Stomach smooth muscle (tissue), 2 donors: ENCODE measurements around the gene MMS22L.

Experiments
- H3K27ac ChIP-seq: one replicate; pipeline ENCODE4 v1.7.0; 2013; ENCODE audit warnings: mild to moderate bottlenecking, low read length, inconsistent platforms
- H3K27me3 ChIP-seq, 2 donors: one replicate each; pipeline ENCODE4 v1.7.0; 2013; ENCODE audit warnings: low read length in 2 of 2; ENCODE audit not compliant: insufficient read depth in 2 of 2, control insufficient read depth in 1 of 2
- H3K36me3 ChIP-seq, 2 donors: one replicate each; pipeline ENCODE4 v1.7.0; 2013; ENCODE audit warnings: low read length in 2 of 2; ENCODE audit not compliant: control insufficient read depth in 2 of 2, insufficient read depth in 2 of 2
- H3K4me1 ChIP-seq: one replicate; pipeline ENCODE4 v1.7.0; 2013; ENCODE audit warnings: low read length; ENCODE audit not compliant: control insufficient read depth, insufficient read depth
- H3K4me3 ChIP-seq, 2 donors: one replicate each; pipeline ENCODE4 v1.7.0; 2013; ENCODE audit warnings: low read length in 2 of 2
- H3K9ac ChIP-seq, 2 donors: one replicate each; pipeline ENCODE4 v1.7.0; 2013; ENCODE audit warnings: low read length in 2 of 2, mild to moderate bottlenecking in 1 of 2
- H3K9me3 ChIP-seq, 2 donors: one replicate each; pipeline ENCODE4 v1.7.0; 2013; ENCODE audit warnings: low read length in 2 of 2; ENCODE audit not compliant: control insufficient read depth in 2 of 2
- donor health status: healthy.
- donor health status: Pancreatic carcinoma.

Gene MMS22L

DNA sequence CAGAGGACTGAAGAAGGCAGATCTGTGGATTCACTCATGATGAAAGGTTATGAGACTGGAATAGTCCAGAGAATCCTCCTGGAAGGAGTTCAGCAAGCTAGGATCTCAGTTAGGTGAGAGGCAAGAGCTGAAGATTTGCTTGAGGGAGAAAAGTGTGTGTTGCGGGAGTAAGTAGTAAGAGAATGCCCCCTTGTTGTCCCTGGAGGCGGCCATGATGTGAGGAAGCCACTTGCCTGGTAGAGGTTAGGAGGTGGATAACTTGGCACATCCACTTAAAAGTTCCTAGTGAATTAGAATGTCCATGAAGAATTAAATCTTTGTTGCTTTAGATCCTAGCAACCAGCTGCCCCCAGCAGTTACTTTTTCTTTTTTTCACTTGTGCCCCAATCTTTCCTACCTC lies 162.5 kb downstream of the MMS22L start:
- H3K9me3 ChIP-seq = no peaks in the 10 kb centered on the region
- no peak overlapping the region for H3K4me3 ChIP-seq
- H3K27ac ChIP-seq = no peak overlapping the region
- no peaks in the 10 kb centered on the region for H3K4me1 ChIP-seq
- H3K36me3 ChIP-seq = no peaks in the 10 kb centered on the region
- no peak overlapping the region for H3K9ac ChIP-seq
- no peaks in the 10 kb centered on the region for H3K27me3 ChIP-seq

DNA sequence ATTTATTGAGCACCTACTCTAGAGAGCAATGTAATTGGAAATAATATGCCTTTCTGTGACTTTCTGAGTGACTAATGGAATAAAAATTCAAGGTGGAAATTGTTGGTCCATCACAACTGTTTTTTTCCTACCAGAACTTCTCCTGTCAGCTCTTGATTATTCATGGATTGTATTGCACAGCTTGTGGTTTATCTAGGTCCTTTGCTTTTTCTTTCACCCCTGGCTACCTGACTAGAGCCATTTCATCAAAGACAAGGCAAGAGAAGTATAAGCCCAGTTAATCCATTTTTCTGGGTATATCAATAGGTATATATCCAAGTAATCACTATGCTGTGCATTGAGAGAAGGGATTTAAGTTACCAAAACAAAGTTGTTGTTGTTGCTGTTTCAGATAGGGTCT lies 168.4 kb downstream of the MMS22L start:
- Histone ChIP-seq H3K4me1 (no peaks in the 10 kb centered on the region), H3K27ac (no peak overlapping the region), H3K36me3 (no peaks in the 10 kb centered on the region), H3K27me3 (no peaks in the 10 kb centered on the region), H3K9me3 (peaks cover 0 to 11% of the 10 kb centered on the region in 2 donors), H3K9ac (no peak overlapping the region), H3K4me3 (no peak overlapping the region)

DNA sequence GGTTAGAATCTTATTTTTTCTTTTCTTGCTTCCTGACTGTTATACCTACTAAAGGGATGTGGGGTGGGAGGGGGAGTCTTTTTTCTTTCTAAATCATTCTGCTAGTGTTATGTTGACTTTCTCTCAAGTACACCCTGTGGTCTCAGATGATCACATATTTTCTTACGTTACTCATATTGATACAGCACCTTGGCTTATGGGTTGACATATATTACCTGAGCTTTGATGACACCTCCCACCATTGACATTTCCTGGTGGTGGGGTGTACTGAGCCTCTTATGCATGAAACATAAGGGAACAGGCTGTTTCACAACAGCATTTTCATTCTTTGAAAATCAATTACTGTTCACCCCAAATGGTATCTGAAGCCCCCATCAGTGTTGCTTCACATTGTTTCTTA lies 169.8 kb downstream of the MMS22L start:
- H3K4me3 ChIP-seq = no peak overlapping the region

DNA sequence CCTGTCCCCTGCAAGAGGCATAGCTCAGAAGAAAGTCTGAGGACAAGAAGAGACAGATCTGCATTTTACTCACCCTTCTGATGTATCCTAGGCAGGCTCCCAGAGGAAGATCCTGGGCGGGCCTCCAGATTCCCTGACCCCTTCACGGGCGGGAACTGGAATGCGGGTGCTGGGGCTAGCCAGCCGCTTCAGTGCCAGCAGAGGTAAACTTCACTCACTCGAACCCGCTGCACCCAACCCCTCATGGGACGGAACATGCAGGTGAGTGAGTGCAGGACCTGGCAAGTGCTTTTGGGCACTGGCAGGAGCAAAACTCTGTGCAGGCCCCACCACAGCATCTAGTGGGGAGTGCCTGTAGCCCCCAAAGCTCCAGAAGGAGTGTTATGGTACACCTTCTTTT lies 171.8 kb downstream of the MMS22L start:
- no peak overlapping the region for H3K4me3 ChIP-seq
- no peak overlapping the region for H3K9ac ChIP-seq
- no peak overlapping the region for H3K27ac ChIP-seq
- H3K27me3 ChIP-seq = no peaks in the 10 kb centered on the region
- no peaks in the 10 kb centered on the region for H3K36me3 ChIP-seq
- peaks cover 0 to 11% of the 10 kb centered on the region in 2 donors for H3K9me3 ChIP-seq
- H3K4me1 ChIP-seq = no peaks in the 10 kb centered on the region

More for the DNA sequence above, 169.8 kb downstream of the MMS22L start:
- Histone ChIP-seq H3K9me3 (peaks cover 0 to 11% of the 10 kb centered on the region in 2 donors), H3K9ac (no peak overlapping the region), H3K4me1 (no peaks in the 10 kb centered on the region), H3K27ac (no peak overlapping the region), H3K36me3 (no peaks in the 10 kb centered on the region), H3K27me3 (no peaks in the 10 kb centered on the region)

DNA sequence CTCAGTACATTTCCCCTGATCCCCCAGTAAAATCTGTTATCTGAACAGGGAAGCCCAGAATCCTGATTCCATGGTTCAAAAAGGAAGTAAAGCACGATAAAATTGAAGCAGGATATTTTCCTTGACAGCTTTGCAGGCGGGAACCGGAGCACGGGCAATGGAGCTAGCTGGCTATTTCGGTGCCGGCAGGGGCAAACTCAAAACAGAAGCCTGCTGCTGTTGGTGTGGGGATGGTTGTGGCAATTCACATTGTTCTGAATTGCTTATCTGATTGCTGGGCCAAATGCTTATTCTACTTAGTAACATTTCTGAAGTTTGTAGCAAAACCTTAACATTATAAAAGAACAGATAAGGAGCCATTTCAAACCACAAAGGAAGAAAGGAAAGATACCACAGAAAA lies 172.4 kb downstream of the MMS22L start:
- Histone ChIP-seq H3K27ac (no peak overlapping the region), H3K4me1 (no peaks in the 10 kb centered on the region), H3K36me3 (no peaks in the 10 kb centered on the region), H3K9ac (no peak overlapping the region), H3K9me3 (peaks cover 0 to 11% of the 10 kb centered on the region in 2 donors), H3K4me3 (no peak overlapping the region), H3K27me3 (no peaks in the 10 kb centered on the region)

DNA sequence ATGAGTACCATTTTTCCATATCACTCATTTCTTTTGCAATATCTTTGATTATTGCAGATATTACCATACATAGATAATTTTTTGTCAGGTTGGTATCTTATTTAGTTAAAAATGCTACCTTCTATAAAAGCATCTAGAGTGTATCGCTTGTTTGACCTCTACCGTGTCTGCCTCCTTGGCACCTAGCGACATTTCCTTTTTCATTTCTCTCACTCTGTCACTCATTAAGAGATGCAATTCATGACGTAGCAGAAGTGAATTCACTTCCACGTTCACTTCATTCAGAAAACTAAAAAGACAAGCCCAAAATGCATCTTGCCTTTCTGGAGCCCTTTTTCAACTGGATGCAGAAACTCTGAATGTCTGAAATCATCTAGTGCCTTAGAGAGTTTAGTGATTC lies 172.9 kb downstream of the MMS22L start:
- H3K27me3 ChIP-seq = no peaks in the 10 kb centered on the region
- peaks cover 0 to 11% of the 10 kb centered on the region in 2 donors for H3K9me3 ChIP-seq
- H3K4me1 ChIP-seq = no peaks in the 10 kb centered on the region
- H3K9ac ChIP-seq = no peak overlapping the region
- H3K27ac ChIP-seq = no peak overlapping the region
- no peaks in the 10 kb centered on the region for H3K36me3 ChIP-seq
- no peak overlapping the region for H3K4me3 ChIP-seq

DNA sequence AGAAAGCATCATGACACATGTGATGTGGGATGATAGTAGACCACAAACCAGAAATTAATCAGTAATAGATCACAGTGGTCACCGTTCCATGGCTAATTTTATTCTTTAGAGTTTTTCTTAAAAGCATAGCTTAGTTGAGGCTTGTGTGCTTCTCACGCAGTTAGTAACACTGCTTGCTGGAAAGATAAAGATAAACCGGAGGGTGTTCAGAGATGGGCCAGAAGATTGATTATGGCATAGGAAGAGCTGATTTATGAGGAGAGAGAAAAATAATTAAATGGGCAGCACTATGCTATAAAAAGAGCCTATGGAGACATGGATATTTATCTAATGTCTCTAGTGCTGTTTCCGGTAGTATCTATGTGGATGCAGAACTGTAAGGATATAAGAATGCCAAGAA lies 173.6 kb downstream of the MMS22L start:
- Histone ChIP-seq H3K9ac (no peak overlapping the region), H3K27me3 (no peaks in the 10 kb centered on the region), H3K36me3 (no peaks in the 10 kb centered on the region), H3K9me3 (peaks cover 0 to 11% of the 10 kb centered on the region in 2 donors), H3K4me3 (no peak overlapping the region), H3K27ac (no peak overlapping the region), H3K4me1 (no peaks in the 10 kb centered on the region)

DNA sequence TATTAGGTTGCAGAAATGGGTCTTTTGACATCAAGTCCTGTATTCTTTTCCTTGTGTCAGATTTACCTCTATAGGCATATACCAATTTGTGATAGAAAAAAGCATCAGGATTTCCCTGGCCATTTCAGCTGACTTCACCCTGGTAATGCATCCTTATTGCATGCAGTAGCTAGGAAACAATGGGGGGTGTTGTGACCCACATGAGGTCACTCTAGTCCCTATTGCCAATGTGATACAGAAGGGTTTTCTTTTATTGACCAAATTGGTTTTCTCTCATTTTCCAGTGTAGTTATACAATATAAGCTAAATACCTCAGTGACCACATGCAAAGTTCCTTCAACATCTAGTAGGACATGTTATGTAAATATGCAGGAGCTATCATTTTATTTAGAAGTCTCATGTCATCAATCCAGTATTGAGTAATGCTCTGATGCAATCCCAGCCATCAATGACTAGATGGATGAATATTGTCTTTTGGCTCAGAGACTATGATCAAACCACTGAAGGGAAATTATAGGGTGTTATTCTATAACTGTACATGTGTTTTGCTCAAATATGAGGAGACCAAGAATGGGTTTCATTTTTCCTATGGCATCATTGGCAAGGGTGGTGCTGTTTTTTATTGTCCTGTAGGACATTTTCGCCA lies 180.7 kb downstream of the MMS22L start:
- no peak overlapping the region for H3K9ac ChIP-seq
- H3K4me1 ChIP-seq = no peaks in the 10 kb centered on the region
- no peak overlapping the region for H3K4me3 ChIP-seq
- no peaks in the 10 kb centered on the region for H3K36me3 ChIP-seq
- H3K27me3 ChIP-seq = no peaks in the 10 kb centered on the region
- no peak overlapping the region for H3K27ac ChIP-seq
- no peaks in the 10 kb centered on the region for H3K9me3 ChIP-seq

DNA sequence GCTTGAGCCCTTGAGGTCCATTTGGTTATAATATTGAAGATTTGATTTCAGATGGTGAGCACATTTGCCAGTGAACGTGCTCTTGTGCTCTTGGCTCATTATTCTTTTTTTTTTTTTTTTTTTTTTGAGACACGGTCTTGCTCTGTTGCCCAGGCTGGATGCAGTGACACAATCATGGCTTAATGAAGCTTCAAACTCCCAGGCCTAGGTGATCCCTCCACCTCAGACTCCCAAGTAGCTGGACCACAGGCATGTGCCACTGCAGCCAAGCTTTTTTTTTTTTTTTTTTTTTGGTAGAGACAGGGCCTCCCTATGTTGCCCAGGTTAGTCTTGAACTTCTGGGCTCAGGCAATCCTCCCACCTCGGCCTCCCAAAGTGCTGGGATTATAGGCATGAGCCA lies 182.3 kb downstream of the MMS22L start:
- Histone ChIP-seq H3K27ac (no peak overlapping the region), H3K36me3 (no peaks in the 10 kb centered on the region), H3K27me3 (no peaks in the 10 kb centered on the region), H3K9me3 (no peaks in the 10 kb centered on the region), H3K9ac (no peak overlapping the region), H3K4me3 (no peak overlapping the region), H3K4me1 (no peaks in the 10 kb centered on the region)

DNA sequence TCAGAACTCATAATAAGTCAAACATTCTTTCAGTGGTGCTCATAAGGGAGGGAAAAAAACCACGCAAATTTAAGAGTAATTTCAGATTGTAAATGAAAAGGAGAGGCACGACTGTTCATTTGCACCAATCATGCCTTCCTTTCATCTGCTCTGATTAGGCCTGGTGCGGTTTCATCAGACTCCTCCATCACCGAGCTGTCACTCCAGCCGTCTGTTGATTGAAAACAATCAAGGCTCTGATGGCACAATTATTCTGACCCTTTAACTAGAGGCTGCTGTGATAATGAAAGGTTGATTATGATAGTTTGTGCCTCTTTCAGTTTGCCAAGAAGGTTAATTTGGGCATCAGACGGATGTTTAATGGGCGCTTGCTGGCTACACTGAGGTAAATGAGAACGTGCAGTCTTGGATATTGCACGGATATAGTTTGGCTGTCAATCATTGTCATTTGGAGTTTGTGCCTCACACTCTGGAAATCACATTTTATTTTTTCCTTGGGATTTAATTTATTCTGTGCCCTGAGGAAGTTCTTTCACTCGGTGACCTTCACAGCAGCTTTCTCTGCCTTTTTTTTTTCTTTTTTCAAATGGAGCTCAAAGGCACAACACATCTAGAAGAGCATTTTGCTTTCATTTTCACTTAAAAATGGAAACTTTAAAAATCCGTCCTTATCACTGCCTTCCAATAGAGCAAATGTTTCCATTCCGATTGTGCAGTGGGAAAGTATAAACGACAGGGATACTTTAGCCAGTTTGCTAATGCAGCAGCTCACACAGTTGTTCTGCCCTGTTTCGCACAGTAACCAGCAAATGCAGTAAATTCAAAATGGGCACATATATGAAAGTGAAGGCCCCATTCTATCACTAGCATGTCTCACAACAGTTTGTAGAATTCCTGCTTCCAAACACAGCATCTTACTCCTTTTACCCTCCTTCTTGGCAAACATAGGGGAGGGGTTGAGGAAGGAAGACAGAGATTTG lies 185.7 kb downstream of the MMS22L start:
- H3K4me3 ChIP-seq = peak overlapping the region in 1 of 2 donors; percentile 40
- no peaks in the 10 kb centered on the region for H3K9me3 ChIP-seq
- no peaks in the 10 kb centered on the region for H3K4me1 ChIP-seq
- peak overlapping the region in 1 of 2 donors; percentile 21 for H3K9ac ChIP-seq
- H3K27me3 ChIP-seq = no peaks in the 10 kb centered on the region
- no peaks in the 10 kb centered on the region for H3K36me3 ChIP-seq
- H3K27ac ChIP-seq = no peak overlapping the region
